Fibroblast of upper back skin (primary cell): Measurements from ENCODE around the gene RIMBP2.
"Not testable (repeated sequence)": the region's sequence is repeated elsewhere in the genome, so short reads cannot be mapped to it uniquely, and the experiment has no call there.

ENCODE experiments used
- DNase-seq: peaks from one replicate; pipeline ENCODE4 v3.0.0-alpha.2; 2013

RIMBP2 gene

DNA sequence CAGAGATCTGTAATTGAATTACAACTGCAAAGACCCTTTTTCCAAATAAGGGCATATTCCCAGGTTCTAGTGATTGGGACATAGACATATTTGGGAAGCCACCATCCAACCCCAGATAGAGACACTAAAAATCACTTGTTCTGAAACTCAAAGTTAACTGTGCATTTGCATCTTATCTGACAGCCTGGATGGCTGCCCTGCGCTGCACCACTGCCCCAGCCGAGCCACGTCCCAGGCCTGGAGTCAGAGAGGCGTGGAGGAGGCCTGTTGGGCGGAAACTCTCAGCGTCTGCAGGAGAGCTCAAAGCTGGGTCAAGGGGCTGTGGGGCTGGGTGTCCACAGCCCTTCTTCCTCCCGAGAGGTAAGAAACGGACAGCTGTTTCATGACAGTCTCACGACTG, 124.4 kb downstream of the RIMBP2 start:
- no peak for DNase-seq

DNA sequence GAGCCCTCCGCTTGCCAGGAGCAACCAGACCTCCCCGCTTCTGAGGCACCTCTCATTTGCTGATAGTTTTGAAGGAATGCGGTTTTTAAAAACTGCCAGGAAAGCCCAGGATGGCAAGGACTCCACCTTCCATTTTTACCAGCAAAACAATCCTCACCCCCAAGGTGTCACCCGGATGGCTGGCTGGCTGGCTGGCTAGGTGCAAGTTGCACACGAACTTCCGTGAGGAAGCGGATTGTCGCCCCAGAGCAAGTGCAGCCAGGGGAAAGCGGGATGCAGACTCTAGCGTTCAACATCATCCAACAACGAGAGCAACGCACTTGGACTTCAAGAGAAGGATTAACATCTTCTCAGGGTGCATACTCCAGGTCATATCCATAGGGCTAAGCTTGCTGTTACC, 125.4 kb downstream of the RIMBP2 start:
- DNase-seq, result no peak

GRCh38 chr12:130589540-130590317, 126.4 kb downstream of the RIMBP2 start:
- no peak for DNase-seq

- DNase-seq, result no peak
Measured at GRCh38 chr12:130588696-130589539, 127.2 kb downstream of the RIMBP2 start.

DNA sequence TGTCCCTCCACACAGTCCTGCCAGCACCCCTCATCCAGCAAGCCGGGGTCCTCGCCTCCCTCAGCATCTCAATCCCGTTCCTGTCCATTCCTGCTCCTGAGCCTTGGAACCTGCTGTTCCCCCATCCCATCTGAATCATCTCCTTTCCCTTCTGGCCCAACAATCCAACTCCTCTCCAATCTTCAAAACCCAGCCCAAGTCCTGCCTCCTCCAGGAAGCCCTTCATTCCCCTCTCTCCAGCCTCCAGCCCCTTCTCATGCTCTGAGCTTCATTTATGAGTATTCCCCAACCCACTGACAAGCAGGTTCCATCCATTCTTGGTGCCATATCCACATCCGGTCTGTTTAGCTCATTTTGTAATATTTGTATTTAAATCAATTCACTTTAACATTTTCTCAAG, 128.1 kb downstream of the RIMBP2 start:
- no peak for DNase-seq

DNA sequence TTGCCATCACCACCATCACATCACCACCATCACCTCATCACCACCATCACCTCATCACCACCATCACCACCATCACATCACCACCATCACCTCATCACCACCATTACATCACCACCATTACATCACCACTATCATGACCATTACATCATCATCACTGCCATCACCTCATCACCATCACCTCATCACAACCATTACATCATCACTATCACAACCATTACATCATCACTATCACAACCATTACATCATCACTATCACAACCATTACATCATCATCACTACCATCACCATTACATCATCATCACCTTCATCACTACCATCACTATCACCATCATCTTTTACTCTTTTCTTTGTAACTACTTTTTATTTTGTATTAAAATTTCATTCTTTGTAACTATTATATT, 131.6 kb downstream of the RIMBP2 start:
- not testable (repeated sequence) for DNase-seq

DNA sequence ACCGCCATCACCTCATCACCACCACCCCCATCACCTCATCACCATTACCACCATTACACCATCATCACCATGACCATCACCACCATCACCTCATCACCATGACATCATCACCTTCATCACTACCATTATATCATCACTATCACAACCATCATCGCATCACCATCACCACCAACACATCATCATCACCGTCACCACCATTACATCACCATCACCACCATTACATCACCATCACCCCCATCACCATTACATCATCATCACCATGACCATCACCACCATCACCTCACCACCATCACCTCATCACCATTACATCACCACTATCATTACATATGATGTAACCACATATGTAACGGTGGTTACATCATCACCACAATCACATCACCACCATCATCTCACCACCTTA, 132.3 kb downstream of the RIMBP2 start:
- DNase-seq, result no peak

- DNase-seq, result no peak
Measured at GRCh38 chr12:130583317-130583716, 132.8 kb downstream of the RIMBP2 start.

DNA sequence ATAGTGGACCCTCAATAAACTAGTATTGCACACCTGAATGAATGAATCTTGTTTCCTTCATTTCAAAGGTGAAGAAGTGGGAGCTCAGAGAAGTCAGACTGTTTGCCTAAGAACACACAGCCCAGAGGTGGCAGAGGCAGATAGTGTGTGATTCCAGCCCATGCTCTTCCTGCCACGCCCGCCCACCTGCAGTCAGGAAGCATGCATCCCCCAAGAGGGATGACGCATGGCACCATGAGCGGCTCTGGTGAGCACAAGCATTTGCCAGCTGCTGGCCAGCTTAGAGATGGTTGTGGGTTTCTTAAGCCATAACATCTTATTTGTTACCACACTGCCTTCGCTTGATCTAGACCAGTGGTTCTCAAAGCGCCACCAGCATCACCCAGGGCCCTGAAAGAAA, 133.8 kb downstream of the RIMBP2 start:
- no peak for DNase-seq

DNA sequence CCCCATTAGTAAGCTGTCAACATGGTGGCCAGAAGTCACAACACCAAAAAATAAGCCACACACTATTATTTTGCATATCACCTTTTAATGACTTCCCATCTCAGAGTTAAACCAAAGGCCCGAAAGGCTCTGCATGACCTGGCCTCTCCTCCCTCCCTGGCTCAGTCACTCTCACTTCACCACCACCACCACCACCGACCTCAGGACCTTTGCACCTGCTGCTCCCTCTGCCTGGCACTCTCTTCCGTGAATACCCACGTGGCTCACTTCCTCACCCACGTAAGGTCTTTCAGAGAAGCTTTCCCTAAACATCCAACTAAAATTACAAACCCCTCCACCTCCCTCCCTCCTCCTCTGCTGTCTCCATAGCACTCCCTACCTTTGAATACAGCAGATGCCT, 134.3 kb downstream of the RIMBP2 start:
- no peak for DNase-seq

DNA sequence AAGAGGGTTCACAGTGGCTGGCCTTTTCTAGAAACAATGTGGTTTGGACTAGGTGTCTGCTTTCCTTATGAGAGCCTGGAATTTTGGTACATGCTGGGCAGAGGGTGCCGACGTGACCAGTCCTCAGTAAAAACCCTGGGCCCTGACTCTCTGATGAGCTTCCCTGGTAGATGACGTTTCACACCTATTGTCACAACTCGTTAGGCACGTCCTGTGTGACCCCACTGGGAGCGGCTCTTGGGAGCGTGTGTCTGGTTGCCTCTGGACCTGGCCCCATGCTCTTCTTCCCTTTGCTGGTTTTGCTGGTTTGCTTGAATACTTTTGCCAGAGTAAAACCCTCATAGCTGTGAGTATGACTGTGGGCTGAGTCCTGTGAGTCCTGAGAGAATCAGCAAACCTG, 136.9 kb downstream of the RIMBP2 start:
- DNase-seq, result no peak

DNA sequence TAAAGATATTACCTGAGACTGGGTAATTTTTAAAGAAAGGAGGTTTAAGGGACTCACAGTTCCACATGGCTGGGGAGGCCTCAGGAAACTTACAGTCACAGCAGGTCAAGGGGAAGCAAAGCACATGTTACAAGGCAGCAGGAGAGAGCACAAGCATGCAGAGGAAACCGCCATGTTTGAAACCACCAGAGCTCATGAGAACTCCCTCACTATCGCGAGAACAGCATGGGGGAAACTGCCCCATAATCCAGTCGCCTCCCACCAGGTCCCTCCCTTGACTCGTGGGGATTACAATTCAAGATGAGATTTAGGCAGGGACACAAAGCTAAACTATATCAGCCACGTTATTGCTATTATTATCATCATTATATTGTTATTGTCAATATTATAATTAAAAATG, 138.7 kb downstream of the RIMBP2 start:
- no peak for DNase-seq

DNA sequence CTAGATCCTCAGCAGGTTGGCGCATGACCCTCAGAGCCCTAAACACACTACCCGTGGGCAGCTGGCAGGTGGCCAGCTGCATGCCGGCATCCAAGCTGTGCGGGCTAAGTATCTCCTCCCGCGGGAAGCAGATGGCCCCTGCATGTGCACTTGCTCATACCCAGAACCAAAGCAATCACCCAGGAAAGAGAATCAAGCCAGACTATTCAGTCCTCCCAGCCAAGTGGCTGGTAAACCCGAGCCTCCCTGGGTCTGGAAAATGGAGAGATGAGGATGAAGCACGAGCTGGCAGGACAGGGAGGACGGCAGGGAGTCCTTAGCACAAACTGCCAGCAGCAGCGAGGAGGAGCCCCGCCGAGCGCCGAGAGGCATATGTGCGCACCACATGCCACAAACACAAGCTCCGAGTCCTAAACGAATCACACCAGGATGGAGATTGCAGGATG, 139.7 kb downstream of the RIMBP2 start:
- DNase-seq, result no peak

DNA sequence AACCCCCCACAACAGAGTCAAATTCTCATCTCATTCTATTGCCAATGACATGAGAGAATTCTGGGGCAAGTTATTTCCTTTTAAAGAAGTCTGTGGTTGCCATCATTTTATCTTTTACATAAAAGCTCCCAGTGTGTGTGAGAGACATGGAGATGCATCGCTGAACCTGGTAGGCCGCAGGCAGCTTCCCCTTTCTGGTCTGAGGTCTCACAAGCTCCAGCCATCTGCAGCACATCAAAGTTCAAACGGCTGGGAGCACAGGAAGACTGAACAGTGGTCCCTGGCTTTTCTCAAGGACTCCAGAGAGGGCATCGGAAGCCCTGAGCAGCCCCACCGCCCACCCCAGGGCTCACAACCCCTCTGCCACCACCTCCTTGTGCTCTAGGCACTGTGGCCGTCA, 141.7 kb downstream of the RIMBP2 start:
- DNase-seq, result no peak

DNA sequence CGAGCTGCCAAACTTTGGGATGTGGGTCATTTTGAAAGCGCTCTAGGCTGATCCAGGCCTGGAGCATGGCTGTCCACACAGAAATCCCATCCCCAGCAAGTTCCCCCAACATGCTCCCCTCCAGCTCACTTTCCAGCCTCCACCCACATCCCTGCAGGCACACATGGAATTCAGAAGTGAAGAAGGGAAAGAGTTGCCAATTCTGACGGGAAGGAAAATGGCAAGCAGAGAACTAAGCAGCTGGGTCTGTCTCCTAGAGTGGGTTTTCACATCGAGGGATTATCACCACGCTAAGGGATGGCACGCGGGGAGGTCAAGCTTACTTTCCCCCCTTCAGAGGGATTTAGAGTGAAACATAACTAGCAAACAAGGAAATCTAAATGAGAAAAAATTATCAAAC, 142.3 kb downstream of the RIMBP2 start:
- no peak for DNase-seq

DNA sequence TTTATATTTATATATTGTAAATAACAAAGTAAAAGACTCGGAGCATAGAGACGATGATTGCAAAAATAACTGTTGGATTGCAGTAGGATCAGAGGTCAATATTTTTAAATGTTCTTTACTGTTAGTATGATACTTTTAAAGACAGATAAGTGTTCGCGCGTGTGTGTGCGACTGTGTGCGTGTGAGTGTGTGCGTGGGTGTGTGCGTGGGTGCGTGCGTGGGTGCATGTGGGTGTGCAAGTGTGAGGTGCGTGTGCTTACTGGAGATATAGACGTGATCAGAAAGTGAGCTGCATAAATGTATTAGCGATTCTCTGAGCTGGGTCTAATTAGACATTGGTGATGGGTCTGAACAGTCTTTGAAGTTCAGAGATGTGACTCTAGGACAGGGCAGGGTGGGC, 142.9 kb downstream of the RIMBP2 start:
- DNase-seq, result no peak

DNA sequence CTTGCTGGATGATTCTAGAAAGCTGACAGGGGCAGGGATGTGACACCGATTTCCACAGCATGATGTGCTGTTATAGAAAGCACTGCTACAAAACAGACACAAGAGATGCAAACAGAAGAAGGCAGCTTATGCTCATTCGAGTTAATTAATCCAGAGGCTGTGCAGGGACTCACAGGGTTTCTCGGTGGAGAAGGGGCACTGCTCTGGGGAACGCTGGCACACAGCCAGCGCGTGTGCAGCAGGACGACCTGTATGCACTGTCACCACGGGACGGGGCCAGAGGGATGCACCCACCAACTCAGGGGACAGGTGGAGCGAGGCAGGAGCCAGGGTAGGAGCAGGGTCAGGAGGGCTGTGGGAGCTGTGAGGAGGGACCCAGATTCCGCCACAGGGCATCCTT, 143.5 kb downstream of the RIMBP2 start:
- DNase-seq, result no peak

- DNase-seq, result no peak
Measured at GRCh38 chr12:130571734-130572133, 144.4 kb downstream of the RIMBP2 start.

- no peak for DNase-seq
Measured at GRCh38 chr12:130571089-130571488, 145.0 kb downstream of the RIMBP2 start.

GRCh38 chr12:130569521-130569920, 146.6 kb downstream of the RIMBP2 start:
- DNase-seq, result no peak

DNA sequence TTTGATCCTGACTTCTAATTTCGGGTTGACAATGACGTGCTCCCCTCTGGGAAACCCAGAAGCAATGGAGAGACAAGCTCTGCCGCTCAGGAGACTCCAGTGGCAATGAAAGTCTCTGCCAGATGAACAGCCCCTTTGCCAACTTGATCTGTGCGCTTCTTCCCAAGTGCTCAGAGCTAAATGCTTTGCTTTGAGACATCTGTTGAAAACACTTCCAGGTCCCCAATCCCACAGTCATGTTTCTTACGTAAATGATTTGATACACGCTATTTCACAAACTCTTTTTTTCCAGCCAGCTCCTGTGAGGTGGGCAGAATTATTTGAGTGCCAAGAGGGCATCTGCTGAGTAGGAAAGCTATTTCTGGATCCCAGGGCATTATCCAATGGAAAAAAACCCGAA, 147.6 kb downstream of the RIMBP2 start:
- DNase-seq, result no peak

DNA sequence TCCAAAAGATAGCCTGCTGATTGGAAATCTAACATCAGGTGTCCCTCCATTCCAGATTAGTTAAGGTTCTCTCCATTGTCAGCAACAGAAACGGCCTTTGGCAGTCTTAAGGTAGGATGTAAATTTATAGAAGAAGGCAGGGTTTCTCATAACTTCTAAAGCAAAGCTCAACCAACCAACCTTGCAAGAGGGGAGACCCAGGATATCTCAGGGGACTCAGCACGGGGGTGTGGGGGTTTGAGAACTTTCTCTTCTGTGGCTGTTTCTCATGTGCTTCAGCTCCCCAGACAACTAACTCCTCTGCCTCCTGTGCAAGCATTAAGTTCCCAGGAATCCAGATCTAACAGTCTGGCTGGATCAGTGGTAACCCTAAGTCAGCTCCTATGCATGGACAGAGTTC, 148.1 kb downstream of the RIMBP2 start:
- no peak for DNase-seq

DNA sequence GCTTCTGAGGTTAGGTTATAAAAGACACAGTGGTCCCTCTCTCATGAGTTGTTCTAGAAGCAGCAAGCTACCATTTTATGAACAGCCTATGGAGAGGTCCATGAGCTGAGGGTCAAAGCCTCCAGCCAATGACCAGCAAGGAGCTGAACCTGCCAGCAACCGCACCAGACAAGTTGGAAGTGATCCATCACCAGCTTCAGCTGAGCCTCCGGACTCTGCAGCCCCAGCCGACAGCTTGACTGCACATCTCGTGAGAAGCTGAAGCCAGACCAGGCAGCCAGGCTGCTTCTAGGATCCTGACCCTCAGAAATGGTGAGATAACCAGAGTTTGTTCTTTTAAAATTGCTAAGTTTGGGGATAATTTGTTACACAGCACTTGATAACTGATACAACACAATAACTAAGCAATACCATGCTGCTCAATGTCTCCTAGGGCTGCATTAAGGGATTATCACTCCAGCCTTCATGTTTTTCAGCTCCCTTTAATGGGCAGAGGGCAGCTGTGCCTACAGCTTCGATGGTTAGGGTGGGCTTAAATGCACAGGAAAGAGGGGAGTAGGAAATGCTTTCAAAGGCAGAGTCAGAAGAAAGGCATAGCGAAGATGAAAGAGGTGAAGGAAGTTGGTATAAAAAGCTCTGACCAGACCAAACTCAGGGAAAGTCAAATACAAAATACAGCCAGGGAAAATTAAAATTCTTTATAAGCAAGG, 149.5 kb downstream of the RIMBP2 start:
- DNase-seq, result no peak

GRCh38 chr12:130565189-130565588, 150.9 kb downstream of the RIMBP2 start:
- no peak for DNase-seq
